NB4 (cell line): ENCODE data around the gene CDH22.

Experiments
- DNase-seq: peaks from one replicate; pipeline ENCODE4 v3.0.0; 2010; ENCODE audit warnings: low read depth
- H3K4me3 ChIP-seq: one replicate; pipeline ENCODE4 v1.5.1; 2011; ENCODE audit warnings: mild to moderate bottlenecking, low read depth, low read length, moderate library complexity
- CTCF ChIP-seq: IDR thresholded peaks from one replicate; pipeline ENCODE4 v1.5.1; 2012; ENCODE audit warnings: low read depth, low read length
- MAX ChIP-seq: IDR thresholded peaks from 2 replicates; pipeline ENCODE4 v1.6.1; 2011; ENCODE audit warnings: low read depth, low read length
- MYC ChIP-seq: IDR thresholded peaks from 2 replicates; pipeline ENCODE4 v1.6.1; 2011; ENCODE audit warnings: low read depth, low read length
- POLR2A ChIP-seq: IDR thresholded peaks from 2 replicates; pipeline ENCODE4 v1.6.1; 2011; ENCODE audit warnings: mild to moderate bottlenecking; ENCODE audit not compliant: insufficient read length; ENCODE audit errors: extremely low read depth

Gene CDH22

GRCh38 chr20:46250772-46251171 lies 57.5 kb downstream of the CDH22 start:
- no peak overlapping the region for H3K4me3 ChIP-seq
- no peak for DNase-seq
- TF ChIP-seq POLR2A: no peak
- TF ChIP-seq MAX: no peak
- TF ChIP-seq CTCF: no peak
- TF ChIP-seq MYC: no peak

- TF ChIP-seq MYC (no peak), MAX (no peak), POLR2A (no peak), CTCF (no peak)
- no peak for DNase-seq
- no peak overlapping the region for H3K4me3 ChIP-seq
Measured at GRCh38 chr20:46249671-46250070, 58.6 kb downstream of the CDH22 start.

- DNase-seq: no peak
- no peak overlapping the region for H3K4me3 ChIP-seq
- TF ChIP-seq CTCF (no peak), MAX (no peak), POLR2A (no peak), MYC (no peak)
Measured at GRCh38 chr20:46246559-46246958, 61.7 kb downstream of the CDH22 start.

GRCh38 chr20:46243707-46244628 lies 64.3 kb downstream of the CDH22 start:
- no peak for TF ChIP-seq MYC
- TF ChIP-seq CTCF: no peak
- TF ChIP-seq POLR2A: no peak
- TF ChIP-seq MAX: no peak
- peak; percentile 46 for DNase-seq
- H3K4me3 ChIP-seq: no peak overlapping the region

- no peak for DNase-seq
- TF ChIP-seq MYC (no peak), CTCF (no peak), POLR2A (no peak), MAX (no peak)
- no peak overlapping the region for H3K4me3 ChIP-seq
Measured at GRCh38 chr20:46242390-46242789, 65.9 kb downstream of the CDH22 start.
